H9 (cell line): ENCODE results near the gene FAM180A. TPM values are rescaled to one million over a fixed set of nuclear protein-coding genes. Genes with fewer than 3 reads are reported as not detected.

Source experiments
- DNase-seq: peaks from one replicate; pipeline ENCODE4 v3.0.0-alpha.2; 2017
- H2AFZ ChIP-seq: one replicate; pipeline ENCODE4 v1.6.1; 2013; ENCODE audit warnings: mild to moderate bottlenecking, low read length, control low read depth, moderate library complexity
- H2AK5ac ChIP-seq: 2 replicates; pipeline ENCODE4 v1.6.1; 2013; ENCODE audit warnings: low read length, control low read depth, mixed read lengths; ENCODE audit not compliant: insufficient read length
- H2BK120ac ChIP-seq: one replicate; pipeline ENCODE4 v1.6.1; 2013; ENCODE audit warnings: low read depth, mild to moderate bottlenecking, low read length, control low read depth, inconsistent platforms; ENCODE audit not compliant: poor library complexity, severe bottlenecking
- H2BK12ac ChIP-seq: 2 replicates; pipeline ENCODE4 v1.6.1; 2013; ENCODE audit warnings: low read length, control low read depth, mixed read lengths, low read depth; ENCODE audit not compliant: insufficient read length
- H2BK15ac ChIP-seq: 2 replicates; pipeline ENCODE4 v1.6.1; 2013; ENCODE audit warnings: low read depth, low read length, control low read depth
- H2BK20ac ChIP-seq: one replicate; pipeline ENCODE4 v1.6.1; 2013; ENCODE audit warnings: low read depth, mild to moderate bottlenecking, low read length, control low read depth, inconsistent platforms; ENCODE audit not compliant: poor library complexity, severe bottlenecking
- H2BK5ac ChIP-seq: 2 replicates; pipeline ENCODE4 v1.6.1; 2013; ENCODE audit warnings: low read length, control low read depth, mixed read lengths; ENCODE audit not compliant: insufficient read length
- H3K14ac ChIP-seq: 2 replicates; pipeline ENCODE4 v1.6.1; 2013; ENCODE audit warnings: low read length, control low read depth; ENCODE audit not compliant: insufficient read depth
- H3K18ac ChIP-seq: 2 replicates; pipeline ENCODE4 v1.6.1; 2013; ENCODE audit warnings: low read depth, mild to moderate bottlenecking, mixed read lengths, low read length, control low read depth; ENCODE audit not compliant: insufficient read length
- H3K23ac ChIP-seq: 2 replicates; pipeline ENCODE4 v1.6.1; 2013; ENCODE audit warnings: low read length, control low read depth, mixed read lengths, low read depth; ENCODE audit not compliant: insufficient read length
- H3K23me2 ChIP-seq: 2 replicates; pipeline ENCODE4 v1.6.1; 2013; ENCODE audit warnings: low read depth, mild to moderate bottlenecking, mixed read lengths, low read length, control low read depth; ENCODE audit not compliant: insufficient read length, poor library complexity, severe bottlenecking
- H3K27ac ChIP-seq: 2 replicates; pipeline ENCODE4 v1.5.1; 2013; ENCODE audit warnings: low read length, control low read depth, mixed read lengths, low read depth; ENCODE audit not compliant: insufficient read length
- H3K27me3 ChIP-seq: 2 replicates; pipeline ENCODE4 v1.6.1; 2013; ENCODE audit warnings: low read length, control low read depth, inconsistent platforms; ENCODE audit not compliant: insufficient read depth
- H3K4ac ChIP-seq: 2 replicates; pipeline ENCODE4 v1.6.1; 2013; ENCODE audit warnings: low read depth, mild to moderate bottlenecking, control low read depth, inconsistent platforms, low read length, moderate library complexity
- H3K4me1 ChIP-seq: 2 replicates; pipeline ENCODE4 v1.6.1; 2013; ENCODE audit warnings: low read length, control low read depth, inconsistent platforms; ENCODE audit not compliant: insufficient read depth
- H3K4me2 ChIP-seq: 2 replicates; pipeline ENCODE4 v1.6.1; 2013; ENCODE audit warnings: low read length, control low read depth, mixed read lengths; ENCODE audit not compliant: insufficient read length, insufficient read depth
- H3K56ac ChIP-seq: 2 replicates; pipeline ENCODE4 v1.6.1; 2013; ENCODE audit warnings: low read depth, mild to moderate bottlenecking, mixed read lengths, low read length, control low read depth; ENCODE audit not compliant: insufficient read length
- H3K79me1 ChIP-seq: 2 replicates; pipeline ENCODE4 v1.6.1; 2013; ENCODE audit warnings: low read depth, mild to moderate bottlenecking, moderate library complexity, low read length, control low read depth, inconsistent platforms; ENCODE audit not compliant: insufficient read depth, poor library complexity, severe bottlenecking
- H3K79me2 ChIP-seq: 2 replicates; pipeline ENCODE4 v1.6.1; 2013; ENCODE audit warnings: low read length, control low read depth, inconsistent platforms; ENCODE audit not compliant: insufficient read depth
- H3K9ac ChIP-seq: 2 replicates; pipeline ENCODE4 v1.6.1; 2013; ENCODE audit warnings: low read length, control low read depth, mixed read lengths; ENCODE audit not compliant: insufficient read length; ENCODE audit errors: extremely low read depth
- H3K9me3 ChIP-seq: one replicate; pipeline ENCODE4 v1.6.1; 2013; ENCODE audit warnings: low read depth, low read length, inconsistent platforms; ENCODE audit not compliant: control insufficient read depth
- H3T11ph ChIP-seq: one replicate; pipeline ENCODE4 v1.6.1; 2013; ENCODE audit warnings: mild to moderate bottlenecking, low read length, control low read depth, inconsistent platforms
- H4K20me1 ChIP-seq: one replicate; pipeline ENCODE4 v1.6.1; 2013; ENCODE audit not compliant: control insufficient read depth, insufficient read length, insufficient read depth
- H4K5ac ChIP-seq: 2 replicates; pipeline ENCODE4 v1.6.1; 2013; ENCODE audit warnings: low read depth, mild to moderate bottlenecking, mixed read lengths, low read length, control low read depth; ENCODE audit not compliant: insufficient read length
- H4K8ac ChIP-seq: replicated peaks from 2 replicates; pipeline ENCODE4 v1.6.1; 2013; ENCODE audit warnings: low read length, control low read depth, mixed read lengths, low read depth; ENCODE audit not compliant: insufficient read length
- H4K91ac ChIP-seq: 2 replicates; pipeline ENCODE4 v1.6.1; 2013; ENCODE audit warnings: low read depth, mild to moderate bottlenecking, moderate library complexity, mixed read lengths, low read length, control low read depth; ENCODE audit not compliant: insufficient read length
- H3K27ac Mint-ChIP-seq, 3 experiments: 2 replicates in 2 of 3; 3 replicates in 1 of 3; pipeline ENCODE4 v1.8.0; 2020 to 2021; ENCODE audit warnings: mixed read lengths in 3 of 3, mild to moderate bottlenecking in 1 of 3, moderate library complexity in 1 of 3
- H3K27me3 Mint-ChIP-seq: 2 replicates; pipeline ENCODE4 v1.8.0; 2021; ENCODE audit warnings: low read depth, mild to moderate bottlenecking, moderate library complexity, mixed read lengths
- H3K36me3 Mint-ChIP-seq, 3 experiments: 2 replicates in 2 of 3; 3 replicates in 1 of 3; pipeline ENCODE4 v1.8.0; 2020 to 2021; ENCODE audit warnings: low read depth in 3 of 3, mixed read lengths in 3 of 3; ENCODE audit not compliant: insufficient read depth in 1 of 3
- H3K4me1 Mint-ChIP-seq, 2 experiments: 2 replicates each; pipeline ENCODE4 v1.8.0; 2020; ENCODE audit warnings: mixed read lengths in 2 of 2
- H3K4me3 Mint-ChIP-seq, 2 experiments: 2 replicates in 1 of 2; 3 replicates in 1 of 2; pipeline ENCODE4 v1.8.0; 2020 to 2021; ENCODE audit warnings: mild to moderate bottlenecking in 2 of 2, mixed read lengths in 2 of 2, moderate library complexity in 1 of 2
- H3K9me3 Mint-ChIP-seq, 2 experiments: 2 replicates in 1 of 2; 3 replicates in 1 of 2; pipeline ENCODE4 v1.8.0; 2020; ENCODE audit warnings: mild to moderate bottlenecking in 2 of 2, mixed read lengths in 2 of 2, moderate library complexity in 1 of 2
- WGBS: extraction: QIAGEN DNeasy Blood & Tissue Kit; methylation state at CpG from one replicate; pipeline ENCODE4 v1.1.7; 2013; ENCODE audit warnings: missing lambda C conversion rate, low lambda C conversion rate, mixed read lengths; ENCODE audit not compliant: insufficient read length; ENCODE audit errors: extremely low coverage; 5-methylcytosine and 5-hydroxymethylcytosine counted together
- total RNA-seq: library from RNA; stranded (reverse); gene quantifications from 2 replicates; pipeline ENCODE4 v1.2.1, GENCODE V29; 2021
- TF ChIP-seq, protein P1 (sequence below): fragments of 200-600 bp; sonication (generic); conservative IDR thresholded peaks from 3 replicates; pipeline ENCODE4 v1.8.0; 2021; ENCODE audit warnings: antibody characterized with exemption, mild to moderate bottlenecking

The FAM180A gene
- total RNA-seq, 1 experiment from 2014 or later, result not detected

DNA sequence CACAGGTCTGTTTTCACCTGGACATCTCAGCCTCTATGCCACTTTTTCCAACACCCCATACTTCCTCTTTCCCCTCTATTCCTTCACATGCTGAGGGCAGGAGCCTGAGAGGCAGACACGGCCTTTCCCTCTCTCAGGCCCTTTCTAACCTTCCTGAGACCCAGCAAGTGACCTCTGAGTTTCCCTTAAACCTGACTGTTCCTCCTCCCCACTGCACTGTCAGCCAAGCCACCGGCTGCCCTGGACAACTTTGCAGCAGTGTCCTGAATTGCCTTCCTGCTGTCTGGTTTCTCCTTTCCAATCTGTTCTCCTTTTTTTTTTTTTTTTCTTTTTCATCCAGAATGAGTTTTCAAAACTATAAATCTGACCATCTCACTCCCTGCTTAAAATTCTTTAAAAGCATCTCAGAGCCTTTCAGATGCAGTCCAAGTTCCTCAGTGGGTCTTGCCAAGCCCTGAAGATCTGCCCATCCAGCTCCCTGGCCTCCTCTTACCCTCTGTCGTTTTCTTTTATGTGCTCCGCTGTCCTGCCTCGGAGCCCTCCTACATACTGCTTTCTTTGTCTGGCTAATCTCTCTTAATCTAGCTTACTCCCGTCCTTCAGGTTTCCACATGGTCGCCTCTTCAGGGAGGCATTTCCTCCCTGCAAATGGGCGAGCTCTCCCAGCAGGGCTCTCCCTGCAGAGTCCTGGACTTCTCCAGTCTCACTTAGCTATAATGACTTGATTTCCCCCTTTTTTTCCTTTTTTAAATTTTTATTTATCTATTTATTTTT is 51.1 kb downstream of the FAM180A start:
- Histone ChIP-seq H2BK15ac (no peak overlapping the region), H3K23ac (no peak overlapping the region), H3T11ph (no peak overlapping the region), H3K27ac (no peak overlapping the region), H2AFZ (no peak overlapping the region), H3K14ac (no peak overlapping the region), H3K23me2 (no peaks in the 10 kb centered on the region), H2BK120ac (no peak overlapping the region), H4K5ac (no peak overlapping the region), H3K18ac (no peak overlapping the region), H2AK5ac (no peak overlapping the region), H3K4me2 (no peak overlapping the region), H3K56ac (no peak overlapping the region), H3K79me2 (no peaks in the 10 kb centered on the region), H3K9me3 (no peaks in the 10 kb centered on the region), H4K20me1 (no peaks in the 10 kb centered on the region), H3K79me1 (no peaks in the 10 kb centered on the region), H2BK12ac (no peak overlapping the region), H3K4ac (no peak overlapping the region), H3K27me3 (no peaks in the 10 kb centered on the region), H4K8ac (no peak overlapping the region), H3K9ac (no peak overlapping the region), H3K4me1 (no peaks in the 10 kb centered on the region), H2BK20ac (no peak overlapping the region), H2BK5ac (no peak overlapping the region), H4K91ac (no peak overlapping the region)
- Mint-ChIP-seq H3K27ac (peak overlapping the region in 2 of 3 experiments; percentile 32 to 72; a peak in 4 of 7 replicates), H3K27me3 (no peaks in the 10 kb centered on the region), H3K4me1 (peaks cover 8 to 9% of the 10 kb centered on the region in 2 experiments), H3K36me3 (peaks cover 0 to 5% (median 0%) of the 10 kb centered on the region in 3 experiments; a peak in 2 of 7 replicates), H3K4me3 (no peak overlapping the region), H3K9me3 (no peaks in the 10 kb centered on the region)
- TF ChIP-seq, protein P1, sequence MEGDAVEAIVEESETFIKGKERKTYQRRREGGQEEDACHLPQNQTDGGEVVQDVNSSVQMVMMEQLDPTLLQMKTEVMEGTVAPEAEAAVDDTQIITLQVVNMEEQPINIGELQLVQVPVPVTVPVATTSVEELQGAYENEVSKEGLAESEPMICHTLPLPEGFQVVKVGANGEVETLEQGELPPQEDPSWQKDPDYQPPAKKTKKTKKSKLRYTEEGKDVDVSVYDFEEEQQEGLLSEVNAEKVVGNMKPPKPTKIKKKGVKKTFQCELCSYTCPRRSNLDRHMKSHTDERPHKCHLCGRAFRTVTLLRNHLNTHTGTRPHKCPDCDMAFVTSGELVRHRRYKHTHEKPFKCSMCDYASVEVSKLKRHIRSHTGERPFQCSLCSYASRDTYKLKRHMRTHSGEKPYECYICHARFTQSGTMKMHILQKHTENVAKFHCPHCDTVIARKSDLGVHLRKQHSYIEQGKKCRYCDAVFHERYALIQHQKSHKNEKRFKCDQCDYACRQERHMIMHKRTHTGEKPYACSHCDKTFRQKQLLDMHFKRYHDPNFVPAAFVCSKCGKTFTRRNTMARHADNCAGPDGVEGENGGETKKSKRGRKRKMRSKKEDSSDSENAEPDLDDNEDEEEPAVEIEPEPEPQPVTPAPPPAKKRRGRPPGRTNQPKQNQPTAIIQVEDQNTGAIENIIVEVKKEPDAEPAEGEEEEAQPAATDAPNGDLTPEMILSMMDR, result no peak
- DNase-seq, result no peak
- no CpG with 5 or more reads among the region's 8 CpGs for WGBS
